ENCODE results near the gene PYDC2. TPM values are rescaled to one million over a fixed set of nuclear protein-coding genes. Genes with fewer than 3 reads are reported as not detected.

PYDC2 gene
- total RNA-seq, 1 donor from 2014 or later = not detected

DNA sequence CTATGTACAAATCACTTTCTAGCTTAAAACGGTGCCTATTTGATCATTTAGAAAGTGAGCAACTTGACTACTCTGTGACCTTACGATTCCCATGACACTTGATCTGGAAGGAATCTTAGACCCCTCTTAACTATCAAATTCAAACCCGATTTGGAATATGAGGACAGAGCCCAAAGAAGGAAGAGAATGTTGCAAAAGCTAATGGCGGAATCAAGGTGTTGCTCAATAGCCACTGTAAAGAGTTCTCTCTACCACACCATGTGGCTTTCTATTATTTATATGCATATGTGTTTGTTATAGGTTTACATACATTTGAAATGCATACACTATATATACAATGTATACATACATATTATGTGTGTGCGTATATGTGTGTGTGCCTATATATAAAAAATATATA is 39.9 kb downstream of the PYDC2 start:
- TF ChIP-seq, protein P1, sequence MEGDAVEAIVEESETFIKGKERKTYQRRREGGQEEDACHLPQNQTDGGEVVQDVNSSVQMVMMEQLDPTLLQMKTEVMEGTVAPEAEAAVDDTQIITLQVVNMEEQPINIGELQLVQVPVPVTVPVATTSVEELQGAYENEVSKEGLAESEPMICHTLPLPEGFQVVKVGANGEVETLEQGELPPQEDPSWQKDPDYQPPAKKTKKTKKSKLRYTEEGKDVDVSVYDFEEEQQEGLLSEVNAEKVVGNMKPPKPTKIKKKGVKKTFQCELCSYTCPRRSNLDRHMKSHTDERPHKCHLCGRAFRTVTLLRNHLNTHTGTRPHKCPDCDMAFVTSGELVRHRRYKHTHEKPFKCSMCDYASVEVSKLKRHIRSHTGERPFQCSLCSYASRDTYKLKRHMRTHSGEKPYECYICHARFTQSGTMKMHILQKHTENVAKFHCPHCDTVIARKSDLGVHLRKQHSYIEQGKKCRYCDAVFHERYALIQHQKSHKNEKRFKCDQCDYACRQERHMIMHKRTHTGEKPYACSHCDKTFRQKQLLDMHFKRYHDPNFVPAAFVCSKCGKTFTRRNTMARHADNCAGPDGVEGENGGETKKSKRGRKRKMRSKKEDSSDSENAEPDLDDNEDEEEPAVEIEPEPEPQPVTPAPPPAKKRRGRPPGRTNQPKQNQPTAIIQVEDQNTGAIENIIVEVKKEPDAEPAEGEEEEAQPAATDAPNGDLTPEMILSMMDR (IDR thresholded peaks at IDR 0.05; ENCODE audit: unreplicated experiment) = no peak

DNA sequence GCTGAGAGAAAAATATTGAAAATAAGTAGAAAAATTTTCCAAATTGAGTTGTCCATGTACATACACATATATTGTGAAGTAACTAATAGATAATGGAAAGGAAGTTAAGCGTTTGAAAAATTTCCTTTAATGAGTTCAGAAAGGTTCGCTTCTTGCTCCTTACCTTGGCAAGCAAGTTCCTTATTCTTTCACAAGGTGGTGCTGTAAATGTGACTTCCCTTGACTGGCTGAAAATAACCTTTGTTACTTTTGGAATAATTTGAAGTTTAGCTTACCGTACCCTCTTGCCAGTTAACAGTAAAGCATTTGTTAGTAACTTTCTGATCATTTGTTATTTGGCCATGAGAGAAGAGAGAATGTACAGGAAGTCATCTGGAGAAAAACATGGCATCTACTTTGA is 41.6 kb downstream of the PYDC2 start:
- Mint-ChIP-seq H3K4me1 (peaks cover 9% of the 10 kb centered on the region), H3K27me3 (ENCODE audit: low read depth) (no peaks in the 10 kb centered on the region), H3K4me3 (no peak overlapping the region), H3K27ac (no peak overlapping the region), H3K36me3 (no peaks in the 10 kb centered on the region), H3K9me3 (no peaks in the 10 kb centered on the region)
- TF ChIP-seq, protein P1 (IDR thresholded peaks at IDR 0.05; ENCODE audit: unreplicated experiment) = peak; percentile 53
- DNase-seq (ENCODE audit: low spot score in 2 of 2, unreplicated experiment in 2 of 2) = no peak

More for the DNA sequence above, 39.9 kb downstream of the PYDC2 start:
- Mint-ChIP-seq H3K27me3 (ENCODE audit: low read depth) (no peaks in the 10 kb centered on the region), H3K36me3 (no peaks in the 10 kb centered on the region), H3K27ac (no peak overlapping the region), H3K4me3 (no peak overlapping the region), H3K4me1 (peaks cover 9% of the 10 kb centered on the region), H3K9me3 (no peaks in the 10 kb centered on the region)
- DNase-seq (ENCODE audit: low spot score in 2 of 2, unreplicated experiment in 2 of 2) = no peak

- no peaks in the 10 kb centered on the region for H3K9me3 Mint-ChIP-seq
These were observed 48.1 kb downstream of the PYDC2 start for GRCh38 chr3:191509078-191509477.

More at GRCh38 chr3:191509078-191509477, 48.1 kb downstream of the PYDC2 start:
- Mint-ChIP-seq H3K27ac (no peak overlapping the region), H3K27me3 (ENCODE audit: low read depth) (no peaks in the 10 kb centered on the region), H3K4me3 (no peak overlapping the region), H3K36me3 (no peaks in the 10 kb centered on the region), H3K4me1 (peaks cover 2% of the 10 kb centered on the region)
- no peak for DNase-seq (ENCODE audit: low spot score in 2 of 2, unreplicated experiment in 2 of 2)
- TF ChIP-seq, protein P1 (IDR thresholded peaks at IDR 0.05; ENCODE audit: unreplicated experiment) = no peak

Other genes starting within 250 kb of the PYDC2 start
- gene CCDC50, start 131.8 kb upstream of the PYDC2 start, total RNA-seq = 53.1 to 63.2 TPM (median 58.2 TPM) in 3 replicates
- gene UTS2B, start 130.6 kb upstream of the PYDC2 start, total RNA-seq = 0.60 to 1.1 TPM (median 0.90 TPM) in 3 replicates